Glomerular visceral epithelial cell (primary cell): ENCODE results near the gene KIAA1143.

Experiments
- DNase-seq: peaks from one replicate; pipeline ENCODE4 v3.0.0-alpha.2; 2016; ENCODE audit errors: extremely low spot score

Gene KIAA1143

GRCh38 chr3:44761424-44762169 lies at the start of gene KIAA1143, which contains the start of gene KIF15:
KIAA1143 (minus strand) TSS chr3:44761619; CDS start chr3:44761602, 17 bp downstream.
KIF15 (plus strand) TSS chr3:44761794; CDS start chr3:44761866, 72 bp downstream.
- peak; percentile 96 for DNase-seq

GRCh38 chr3:44805960-44806359 lies 44.5 kb upstream of the KIAA1143 start:
- DNase-seq: no peak

GRCh38 chr3:44803298-44803697 lies 41.9 kb upstream of the KIAA1143 start:
- DNase-seq: no peak

GRCh38 chr3:44802011-44802410 lies 40.6 kb upstream of the KIAA1143 start:
- no peak for DNase-seq

- no peak for DNase-seq
Observed at GRCh38 chr3:44795197-44795596, 33.8 kb upstream of the KIAA1143 start.

GRCh38 chr3:44782891-44783290 lies 21.5 kb upstream of the KIAA1143 start:
- no peak for DNase-seq

GRCh38 chr3:44772099-44772442 lies 10.7 kb upstream of the KIAA1143 start:
- DNase-seq: no peak

GRCh38 chr3:44771424-44772098 lies 10.1 kb upstream of the KIAA1143 start:
- no peak for DNase-seq

GRCh38 chr3:44764248-44764647 lies 2.8 kb upstream of the KIAA1143 start:
- DNase-seq: no peak

GRCh38 chr3:44762690-44763089 lies 1.3 kb upstream of the KIAA1143 start:
- DNase-seq: no peak

GRCh38 chr3:44762170-44762677 lies 805 bp upstream of the KIAA1143 start:
- no peak for DNase-seq

GRCh38 chr3:44761101-44761423 lies 357 bp downstream of the KIAA1143 start:
- no peak for DNase-seq

GRCh38 chr3:44734646-44735168 lies 26.7 kb downstream of the KIAA1143 start:
- DNase-seq: no peak

GRCh38 chr3:44729384-44729910 lies 32.0 kb downstream of the KIAA1143 start, which contains the start of gene ZNF501:
ZNF501 (plus strand) TSS chr3:44729635; CDS start chr3:44734422, 4,787 bp downstream.
- peak; percentile 28 for DNase-seq

- DNase-seq: no peak
Observed at GRCh38 chr3:44722103-44722401, 39.4 kb downstream of the KIAA1143 start.

- DNase-seq: no peak
Observed at GRCh38 chr3:44721231-44722102, 40.0 kb downstream of the KIAA1143 start.

- peak; percentile 57 for DNase-seq
Observed at GRCh38 chr3:44712455-44713075, 48.9 kb downstream of the KIAA1143 start, which contains the start of gene ZNF502. ZNF502 (plus strand) TSS chr3:44712660; CDS start chr3:44720262, 7,602 bp downstream.
